ENCODE measurements around the gene GLYATL2. TPM values are rescaled to one million over a fixed set of nuclear protein-coding genes. Genes with fewer than 3 reads are reported as not detected.

GLYATL2 gene
- total and polyA plus RNA-seq, 2 donors from 2014 or later: not detected

GRCh38 chr11:58813693-58814092 lies 30.8 kb downstream of the GLYATL2 start:
- H3K9me3 ChIP-seq (ENCODE audit: control insufficient read depth in 2 of 3, insufficient read depth in 1 of 3, low read length in 3 of 3): peaks cover 0 to 3% (median 0%) of the 10 kb centered on the region in 3 donors
- no peak for TF ChIP-seq CTCF (IDR thresholded peaks at IDR 0.05; ENCODE audit: borderline replicate concordance, extremely low read depth, insufficient read depth)
- H3K4me1 ChIP-seq (ENCODE audit: control insufficient read depth in 2 of 3, insufficient read depth in 2 of 3, low read depth in 1 of 3, low read length in 3 of 3): no peaks in the 10 kb centered on the region
- H3K4me3 ChIP-seq (ENCODE audit: low read length in 3 of 3): no peak overlapping the region
- no peak for FAIRE-seq
- no peak overlapping the region for H3K9ac ChIP-seq (ENCODE audit: low read length in 3 of 3)
- no peak for DNase-seq
- intact Hi-C loops (cut with DNase I): no loop called here
- no peaks in the 10 kb centered on the region for H3K36me3 ChIP-seq (ENCODE audit: control insufficient read depth in 2 of 3, insufficient read depth in 3 of 3, low read length in 3 of 3)
- no peak overlapping the region for H3K27ac ChIP-seq (ENCODE audit: low read depth in 2 of 2, low read length in 2 of 2)
- no peaks in the 10 kb centered on the region for H3K27me3 ChIP-seq (ENCODE audit: control insufficient read depth, insufficient read depth, low read length)

DNA sequence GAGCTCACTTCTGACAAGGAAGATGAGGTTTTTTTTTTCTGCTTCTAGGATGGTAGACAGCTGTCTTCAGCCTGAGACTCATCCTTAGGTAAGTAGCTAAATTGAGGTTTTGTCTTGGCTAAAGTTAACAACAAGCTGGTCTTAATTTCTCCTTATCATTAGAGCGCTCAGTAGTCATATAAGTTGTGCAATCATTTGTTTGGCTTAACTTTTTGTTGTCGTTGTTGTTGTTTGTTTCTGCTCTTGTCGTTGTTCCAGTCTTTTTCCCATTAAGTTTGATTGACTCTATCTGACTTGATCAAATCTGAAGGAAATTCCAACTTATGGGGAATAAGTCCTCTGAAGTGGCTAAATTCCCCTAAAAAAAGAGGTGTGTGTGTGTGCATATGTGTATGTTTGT lies 33.0 kb downstream of the GLYATL2 start:
- Histone ChIP-seq H3K9me3 (ENCODE audit: control insufficient read depth in 2 of 3, insufficient read depth in 1 of 3, low read length in 3 of 3) (peaks cover 0 to 3% (median 0%) of the 10 kb centered on the region in 3 donors), H3K36me3 (ENCODE audit: control insufficient read depth in 2 of 3, insufficient read depth in 3 of 3, low read length in 3 of 3) (no peaks in the 10 kb centered on the region), H3K4me3 (ENCODE audit: low read length in 3 of 3) (no peak overlapping the region), H3K27ac (ENCODE audit: low read depth in 2 of 2, low read length in 2 of 2) (no peak overlapping the region), H3K27me3 (ENCODE audit: control insufficient read depth, insufficient read depth, low read length) (no peaks in the 10 kb centered on the region), H3K4me1 (ENCODE audit: control insufficient read depth in 2 of 3, insufficient read depth in 2 of 3, low read depth in 1 of 3, low read length in 3 of 3) (no peaks in the 10 kb centered on the region), H3K9ac (ENCODE audit: low read length in 3 of 3) (no peak overlapping the region)
- FAIRE-seq: no peak
- no peak for DNase-seq
- TF ChIP-seq CTCF (IDR thresholded peaks at IDR 0.05; ENCODE audit: borderline replicate concordance, extremely low read depth, insufficient read depth): no peak
- intact Hi-C loops (cut with DNase I): no loop called here

- Histone ChIP-seq H3K4me1 (ENCODE audit: control insufficient read depth in 2 of 3, insufficient read depth in 2 of 3, low read depth in 1 of 3, low read length in 3 of 3) (no peaks in the 10 kb centered on the region), H3K36me3 (ENCODE audit: control insufficient read depth in 2 of 3, insufficient read depth in 3 of 3, low read length in 3 of 3) (no peaks in the 10 kb centered on the region), H3K4me3 (ENCODE audit: low read length in 3 of 3) (no peak overlapping the region), H3K9me3 (ENCODE audit: control insufficient read depth in 2 of 3, insufficient read depth in 1 of 3, low read length in 3 of 3) (no peaks in the 10 kb centered on the region), H3K27me3 (ENCODE audit: control insufficient read depth, insufficient read depth, low read length) (no peaks in the 10 kb centered on the region), H3K9ac (ENCODE audit: low read length in 3 of 3) (no peak overlapping the region), H3K27ac (ENCODE audit: low read depth in 2 of 2, low read length in 2 of 2) (no peak overlapping the region)
- DNase-seq (no peak), FAIRE-seq (no peak)
- no peak for TF ChIP-seq CTCF (IDR thresholded peaks at IDR 0.05; ENCODE audit: borderline replicate concordance, extremely low read depth, insufficient read depth)
- intact Hi-C loops (cut with DNase I): no loop called here
Observed at GRCh38 chr11:58807343-58807742, 37.2 kb downstream of the GLYATL2 start.

- Histone ChIP-seq H3K9ac (ENCODE audit: low read length in 3 of 3) (no peak overlapping the region), H3K36me3 (ENCODE audit: control insufficient read depth in 2 of 3, insufficient read depth in 3 of 3, low read length in 3 of 3) (no peaks in the 10 kb centered on the region), H3K27ac (ENCODE audit: low read depth in 2 of 2, low read length in 2 of 2) (no peak overlapping the region), H3K9me3 (ENCODE audit: control insufficient read depth in 2 of 3, insufficient read depth in 1 of 3, low read length in 3 of 3) (no peaks in the 10 kb centered on the region), H3K4me3 (ENCODE audit: low read length in 3 of 3) (no peak overlapping the region), H3K27me3 (ENCODE audit: control insufficient read depth, insufficient read depth, low read length) (no peaks in the 10 kb centered on the region), H3K4me1 (ENCODE audit: control insufficient read depth in 2 of 3, insufficient read depth in 2 of 3, low read depth in 1 of 3, low read length in 3 of 3) (no peaks in the 10 kb centered on the region)
- intact Hi-C loops (cut with DNase I): no loop called here
- DNase-seq (no peak), FAIRE-seq (no peak)
- TF ChIP-seq CTCF (IDR thresholded peaks at IDR 0.05; ENCODE audit: borderline replicate concordance, extremely low read depth, insufficient read depth): no peak
Observed at GRCh38 chr11:58805065-58805464, 39.4 kb downstream of the GLYATL2 start.
